H9 (cell line): ENCODE measurements around the gene HOXD8. TPM values are rescaled to one million over a fixed set of nuclear protein-coding genes. Genes with fewer than 3 reads are reported as not detected.

Experiments
- DNase-seq: peaks from one replicate; pipeline ENCODE4 v3.0.0-alpha.2; 2017
- H2AFZ ChIP-seq: one replicate; pipeline ENCODE4 v1.6.1; 2013; ENCODE audit warnings: mild to moderate bottlenecking, low read length, control low read depth, moderate library complexity
- H2AK5ac ChIP-seq: 2 replicates; pipeline ENCODE4 v1.6.1; 2013; ENCODE audit warnings: low read length, control low read depth, mixed read lengths; ENCODE audit not compliant: insufficient read length
- H2BK120ac ChIP-seq: one replicate; pipeline ENCODE4 v1.6.1; 2013; ENCODE audit warnings: low read depth, mild to moderate bottlenecking, low read length, control low read depth, inconsistent platforms; ENCODE audit not compliant: poor library complexity, severe bottlenecking
- H2BK12ac ChIP-seq: 2 replicates; pipeline ENCODE4 v1.6.1; 2013; ENCODE audit warnings: low read length, control low read depth, mixed read lengths, low read depth; ENCODE audit not compliant: insufficient read length
- H2BK15ac ChIP-seq: 2 replicates; pipeline ENCODE4 v1.6.1; 2013; ENCODE audit warnings: low read depth, low read length, control low read depth
- H2BK20ac ChIP-seq: one replicate; pipeline ENCODE4 v1.6.1; 2013; ENCODE audit warnings: low read depth, mild to moderate bottlenecking, low read length, control low read depth, inconsistent platforms; ENCODE audit not compliant: poor library complexity, severe bottlenecking
- H2BK5ac ChIP-seq: 2 replicates; pipeline ENCODE4 v1.6.1; 2013; ENCODE audit warnings: low read length, control low read depth, mixed read lengths; ENCODE audit not compliant: insufficient read length
- H3K14ac ChIP-seq: 2 replicates; pipeline ENCODE4 v1.6.1; 2013; ENCODE audit warnings: low read length, control low read depth; ENCODE audit not compliant: insufficient read depth
- H3K18ac ChIP-seq: 2 replicates; pipeline ENCODE4 v1.6.1; 2013; ENCODE audit warnings: low read depth, mild to moderate bottlenecking, mixed read lengths, low read length, control low read depth; ENCODE audit not compliant: insufficient read length
- H3K23ac ChIP-seq: 2 replicates; pipeline ENCODE4 v1.6.1; 2013; ENCODE audit warnings: low read length, control low read depth, mixed read lengths, low read depth; ENCODE audit not compliant: insufficient read length
- H3K23me2 ChIP-seq: 2 replicates; pipeline ENCODE4 v1.6.1; 2013; ENCODE audit warnings: low read depth, mild to moderate bottlenecking, mixed read lengths, low read length, control low read depth; ENCODE audit not compliant: insufficient read length, poor library complexity, severe bottlenecking
- H3K27ac ChIP-seq: 2 replicates; pipeline ENCODE4 v1.5.1; 2013; ENCODE audit warnings: low read length, control low read depth, mixed read lengths, low read depth; ENCODE audit not compliant: insufficient read length
- H3K27me3 ChIP-seq: 2 replicates; pipeline ENCODE4 v1.6.1; 2013; ENCODE audit warnings: low read length, control low read depth, inconsistent platforms; ENCODE audit not compliant: insufficient read depth
- H3K4ac ChIP-seq: 2 replicates; pipeline ENCODE4 v1.6.1; 2013; ENCODE audit warnings: low read depth, mild to moderate bottlenecking, control low read depth, inconsistent platforms, low read length, moderate library complexity
- H3K4me1 ChIP-seq: 2 replicates; pipeline ENCODE4 v1.6.1; 2013; ENCODE audit warnings: low read length, control low read depth, inconsistent platforms; ENCODE audit not compliant: insufficient read depth
- H3K4me2 ChIP-seq: 2 replicates; pipeline ENCODE4 v1.6.1; 2013; ENCODE audit warnings: low read length, control low read depth, mixed read lengths; ENCODE audit not compliant: insufficient read length, insufficient read depth
- H3K56ac ChIP-seq: 2 replicates; pipeline ENCODE4 v1.6.1; 2013; ENCODE audit warnings: low read depth, mild to moderate bottlenecking, mixed read lengths, low read length, control low read depth; ENCODE audit not compliant: insufficient read length
- H3K79me1 ChIP-seq: 2 replicates; pipeline ENCODE4 v1.6.1; 2013; ENCODE audit warnings: low read depth, mild to moderate bottlenecking, moderate library complexity, low read length, control low read depth, inconsistent platforms; ENCODE audit not compliant: insufficient read depth, poor library complexity, severe bottlenecking
- H3K79me2 ChIP-seq: 2 replicates; pipeline ENCODE4 v1.6.1; 2013; ENCODE audit warnings: low read length, control low read depth, inconsistent platforms; ENCODE audit not compliant: insufficient read depth
- H3K9ac ChIP-seq: 2 replicates; pipeline ENCODE4 v1.6.1; 2013; ENCODE audit warnings: low read length, control low read depth, mixed read lengths; ENCODE audit not compliant: insufficient read length; ENCODE audit errors: extremely low read depth
- H3K9me3 ChIP-seq: one replicate; pipeline ENCODE4 v1.6.1; 2013; ENCODE audit warnings: low read depth, low read length, inconsistent platforms; ENCODE audit not compliant: control insufficient read depth
- H3T11ph ChIP-seq: one replicate; pipeline ENCODE4 v1.6.1; 2013; ENCODE audit warnings: mild to moderate bottlenecking, low read length, control low read depth, inconsistent platforms
- H4K20me1 ChIP-seq: one replicate; pipeline ENCODE4 v1.6.1; 2013; ENCODE audit not compliant: control insufficient read depth, insufficient read length, insufficient read depth
- H4K5ac ChIP-seq: 2 replicates; pipeline ENCODE4 v1.6.1; 2013; ENCODE audit warnings: low read depth, mild to moderate bottlenecking, mixed read lengths, low read length, control low read depth; ENCODE audit not compliant: insufficient read length
- H4K8ac ChIP-seq: replicated peaks from 2 replicates; pipeline ENCODE4 v1.6.1; 2013; ENCODE audit warnings: low read length, control low read depth, mixed read lengths, low read depth; ENCODE audit not compliant: insufficient read length
- H4K91ac ChIP-seq: 2 replicates; pipeline ENCODE4 v1.6.1; 2013; ENCODE audit warnings: low read depth, mild to moderate bottlenecking, moderate library complexity, mixed read lengths, low read length, control low read depth; ENCODE audit not compliant: insufficient read length
- H3K27ac Mint-ChIP-seq, 3 experiments: 2 replicates in 2 of 3; 3 replicates in 1 of 3; pipeline ENCODE4 v1.8.0; 2020 to 2021; ENCODE audit warnings: mixed read lengths in 3 of 3, mild to moderate bottlenecking in 1 of 3, moderate library complexity in 1 of 3
- H3K27me3 Mint-ChIP-seq: 2 replicates; pipeline ENCODE4 v1.8.0; 2021; ENCODE audit warnings: low read depth, mild to moderate bottlenecking, moderate library complexity, mixed read lengths
- H3K36me3 Mint-ChIP-seq, 3 experiments: 2 replicates in 2 of 3; 3 replicates in 1 of 3; pipeline ENCODE4 v1.8.0; 2020 to 2021; ENCODE audit warnings: low read depth in 3 of 3, mixed read lengths in 3 of 3; ENCODE audit not compliant: insufficient read depth in 1 of 3
- H3K4me1 Mint-ChIP-seq, 2 experiments: 2 replicates each; pipeline ENCODE4 v1.8.0; 2020; ENCODE audit warnings: mixed read lengths in 2 of 2
- H3K4me3 Mint-ChIP-seq, 2 experiments: 2 replicates in 1 of 2; 3 replicates in 1 of 2; pipeline ENCODE4 v1.8.0; 2020 to 2021; ENCODE audit warnings: mild to moderate bottlenecking in 2 of 2, mixed read lengths in 2 of 2, moderate library complexity in 1 of 2
- H3K9me3 Mint-ChIP-seq, 2 experiments: 2 replicates in 1 of 2; 3 replicates in 1 of 2; pipeline ENCODE4 v1.8.0; 2020; ENCODE audit warnings: mild to moderate bottlenecking in 2 of 2, mixed read lengths in 2 of 2, moderate library complexity in 1 of 2
- WGBS: extraction: QIAGEN DNeasy Blood & Tissue Kit; methylation state at CpG from one replicate; pipeline ENCODE4 v1.1.7; 2013; ENCODE audit warnings: missing lambda C conversion rate, low lambda C conversion rate, mixed read lengths; ENCODE audit not compliant: insufficient read length; ENCODE audit errors: extremely low coverage; 5-methylcytosine and 5-hydroxymethylcytosine counted together
- total RNA-seq: library from RNA; stranded (reverse); gene quantifications from 2 replicates; pipeline ENCODE4 v1.2.1, GENCODE V29; 2021
- TF ChIP-seq, protein P1 (sequence below): fragments of 200-600 bp; sonication (generic); conservative IDR thresholded peaks from 3 replicates; pipeline ENCODE4 v1.8.0; 2021; ENCODE audit warnings: antibody characterized with exemption, mild to moderate bottlenecking

HOXD8 gene
- total RNA-seq, 1 experiment from 2014 or later, result not detected

DNA sequence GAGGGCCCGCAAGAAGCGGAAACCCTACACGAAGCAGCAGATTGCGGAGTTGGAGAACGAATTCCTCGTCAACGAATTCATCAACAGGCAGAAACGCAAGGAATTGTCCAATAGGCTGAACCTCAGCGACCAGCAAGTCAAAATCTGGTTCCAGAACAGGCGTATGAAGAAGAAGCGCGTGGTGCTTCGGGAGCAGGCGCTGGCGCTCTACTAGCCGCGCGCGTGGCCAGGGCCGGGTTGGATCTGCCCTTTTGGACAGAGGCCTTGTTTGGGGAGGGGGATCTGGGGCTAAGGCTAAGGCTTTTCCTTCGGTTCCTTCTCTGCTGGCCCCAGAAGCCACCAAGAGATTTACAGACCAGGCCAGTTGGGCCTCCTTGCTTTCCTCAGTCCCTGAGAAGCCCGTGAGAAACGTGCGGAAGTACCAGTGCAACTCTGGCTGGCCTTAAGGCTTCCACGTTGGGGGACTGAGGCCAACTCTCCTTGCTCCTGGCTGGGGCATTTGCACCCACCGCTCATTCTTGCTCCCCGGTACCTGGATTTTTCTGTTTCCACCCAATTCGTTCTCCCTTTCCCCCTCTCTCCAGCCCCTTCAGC, 28.9 kb upstream of the HOXD8 start:
- Histone ChIP-seq H3T11ph (no peak overlapping the region), H4K20me1 (no peaks in the 10 kb centered on the region), H3K56ac (no peak overlapping the region), H3K23ac (no peak overlapping the region), H4K8ac (no peak overlapping the region), H2BK20ac (no peak overlapping the region), H3K27me3 (peaks cover 88% of the 10 kb centered on the region), H3K4me2 (peak overlapping the region; percentile 3), H3K9ac (no peak overlapping the region), H4K91ac (no peak overlapping the region), H3K79me2 (no peaks in the 10 kb centered on the region), H3K79me1 (no peaks in the 10 kb centered on the region), H2BK5ac (no peak overlapping the region), H3K18ac (no peak overlapping the region), H2AK5ac (no peak overlapping the region), H3K9me3 (no peaks in the 10 kb centered on the region), H2BK12ac (no peak overlapping the region), H3K4ac (no peak overlapping the region), H3K23me2 (peaks cover 5% of the 10 kb centered on the region), H3K27ac (no peak overlapping the region), H2BK120ac (no peak overlapping the region), H4K5ac (no peak overlapping the region), H2BK15ac (no peak overlapping the region), H3K4me1 (peaks cover 3% of the 10 kb centered on the region; the same call in 1 of the 2 replicates), H2AFZ (no peak overlapping the region), H3K14ac (no peak overlapping the region)
- H3K36me3 Mint-ChIP-seq, result no peaks in the 10 kb centered on the region; a peak in 2 of 7 replicates
- peak; percentile 31 for DNase-seq
- TF ChIP-seq, protein P1, sequence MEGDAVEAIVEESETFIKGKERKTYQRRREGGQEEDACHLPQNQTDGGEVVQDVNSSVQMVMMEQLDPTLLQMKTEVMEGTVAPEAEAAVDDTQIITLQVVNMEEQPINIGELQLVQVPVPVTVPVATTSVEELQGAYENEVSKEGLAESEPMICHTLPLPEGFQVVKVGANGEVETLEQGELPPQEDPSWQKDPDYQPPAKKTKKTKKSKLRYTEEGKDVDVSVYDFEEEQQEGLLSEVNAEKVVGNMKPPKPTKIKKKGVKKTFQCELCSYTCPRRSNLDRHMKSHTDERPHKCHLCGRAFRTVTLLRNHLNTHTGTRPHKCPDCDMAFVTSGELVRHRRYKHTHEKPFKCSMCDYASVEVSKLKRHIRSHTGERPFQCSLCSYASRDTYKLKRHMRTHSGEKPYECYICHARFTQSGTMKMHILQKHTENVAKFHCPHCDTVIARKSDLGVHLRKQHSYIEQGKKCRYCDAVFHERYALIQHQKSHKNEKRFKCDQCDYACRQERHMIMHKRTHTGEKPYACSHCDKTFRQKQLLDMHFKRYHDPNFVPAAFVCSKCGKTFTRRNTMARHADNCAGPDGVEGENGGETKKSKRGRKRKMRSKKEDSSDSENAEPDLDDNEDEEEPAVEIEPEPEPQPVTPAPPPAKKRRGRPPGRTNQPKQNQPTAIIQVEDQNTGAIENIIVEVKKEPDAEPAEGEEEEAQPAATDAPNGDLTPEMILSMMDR, result no peak
- peaks cover 29 to 46% of the 10 kb centered on the region in 2 experiments for H3K4me1 Mint-ChIP-seq
- H3K4me3 Mint-ChIP-seq, result no peak overlapping the region
- peaks cover 5 to 19% of the 10 kb centered on the region in 2 experiments for H3K9me3 Mint-ChIP-seq
- H3K27ac Mint-ChIP-seq, result no peak overlapping the region
- no CpG with 5 or more reads among the region's 28 CpGs for WGBS
- peaks cover 99% of the 10 kb centered on the region for H3K27me3 Mint-ChIP-seq
